A549 (cell line): ENCODE data around the gene GLRA3. TPM values are rescaled to one million over a fixed set of nuclear protein-coding genes. Genes with fewer than 3 reads are reported as not detected.

ENCODE experiments used
- ATAC-seq, 2 experiments: fragments of 200-7000 bp in 1 of 2; fragments of >200 bp in 1 of 2; cut with Nextera tagmentation in 1 of 2; cut with Tn5 transposase in 1 of 2; 3 replicates each; pipeline versions ENCODE4 v1.8.0 to v1.9.1; 2018 to 2020; ENCODE audit warnings: mild to moderate bottlenecking in 1 of 2, moderate library complexity in 1 of 2
- CTCF ChIA-PET: fragments of 300-600 bp; sonication (Branson Sonifier 250); formaldehyde crosslinking; extraction: SDS; loops from one replicate; lab custom pipeline; 2021; ENCODE audit warnings: antibody characterized with exemption, inconsistent platforms; lab: Yijun Ruan, JAX
- POLR2A ChIA-PET: fragments of 350-600 bp; formaldehyde crosslinking; extraction: SDS; loops from one replicate; lab custom pipeline; 2021; ENCODE audit warnings: antibody characterized with exemption, inconsistent platforms; lab: Yijun Ruan, JAX
- DNase-seq, 2 experiments: peaks; one replicate each; pipeline versions ENCODE4 v3.0.0 to v3.0.0-alpha.2; 2011 to 2016; ENCODE audit warnings: low read depth in 1 of 2, low spot score in 1 of 2
- FAIRE-seq: peaks from 2 replicates; lab custom pipeline; 2011; peaks lifted over from hg19 to GRCh38; lab: Jason Lieb, UNC
- H3K27ac ChIP-seq, 2 experiments: fragments of >200 bp; sonication (Bioruptor Twin); formaldehyde crosslinking; 3 replicates each; pipeline ENCODE4 v1.5.1; 2016 to 2017
- H3K4me1 ChIP-seq: fragments of >200 bp; sonication (Bioruptor Twin); formaldehyde crosslinking; 3 replicates; pipeline ENCODE4 v1.6.1; 2016
- H3K4me2 ChIP-seq: fragments of >200 bp; sonication (Bioruptor Twin); formaldehyde crosslinking; 3 replicates; pipeline ENCODE4 v1.6.1; 2016
- H3K4me3 ChIP-seq: fragments of >200 bp; sonication (Bioruptor Twin); formaldehyde crosslinking; 3 replicates; pipeline ENCODE4 v1.5.1; 2016
- H3K9me3 ChIP-seq: fragments of >200 bp; sonication (Bioruptor Twin); formaldehyde crosslinking; 3 replicates; pipeline ENCODE4 v1.6.1; 2016
- CBX2 ChIP-seq: fragments of 200-600 bp; sonication (generic); IDR thresholded peaks from 2 replicates; pipeline ENCODE4 v1.6.1; 2016; ENCODE audit warnings: low read depth, mild to moderate bottlenecking, borderline replicate concordance
- CEBPB ChIP-seq, 2 experiments: fragments of >200 bp in 1 of 2; sonication (Bioruptor Twin) in 1 of 2; formaldehyde crosslinking in 1 of 2; IDR thresholded peaks; 2 replicates each; pipeline ENCODE4 v1.6.1; 2012 to 2016
- CHD2 ChIP-seq: fragments of 150-350 bp; IDR thresholded peaks from 2 replicates; pipeline ENCODE4 v1.6.1; 2014; ENCODE audit warnings: low read length; ENCODE audit not compliant: partially characterized antibody
- CHD4 ChIP-seq: fragments of 200-600 bp; sonication (generic); IDR thresholded peaks from 2 replicates; pipeline ENCODE4 v1.6.1; 2016; ENCODE audit warnings: antibody characterized with exemption, mild to moderate bottlenecking, borderline replicate concordance
- EHF ChIP-seq: fragments of 250-450 bp; sonication (Bioruptor Pico); IDR thresholded peaks from 2 replicates; pipeline ENCODE4 v1.5.0; 2020; ENCODE audit warnings: mild to moderate bottlenecking
- EHMT2 ChIP-seq: fragments of 200-600 bp; sonication (generic); IDR thresholded peaks from 2 replicates; pipeline ENCODE4 v1.6.1; 2016; ENCODE audit warnings: antibody characterized with exemption, low read depth, mild to moderate bottlenecking, moderate library complexity
- ELK1 ChIP-seq: fragments of 150-350 bp; IDR thresholded peaks from 2 replicates; pipeline ENCODE4 v1.6.1; 2014; ENCODE audit warnings: low read depth, mild to moderate bottlenecking, low read length
- EP300 ChIP-seq, 2 experiments: fragments of >200 bp; sonication (Bioruptor Twin); formaldehyde crosslinking; IDR thresholded peaks; 2 replicates in 1 of 2; 3 replicates in 1 of 2; pipeline ENCODE4 v1.6.1; 2016 to 2017
- ESRRA ChIP-seq: fragments of 150-350 bp; IDR thresholded peaks from 2 replicates; pipeline ENCODE4 v1.6.1; 2014; ENCODE audit warnings: mild to moderate bottlenecking, low read length, borderline replicate concordance
- FOSB ChIP-seq: fragments of 250-450 bp; sonication (Bioruptor Pico); IDR thresholded peaks from 2 replicates; pipeline ENCODE4 v1.5.0; 2020; ENCODE audit warnings: mild to moderate bottlenecking, moderate library complexity
- FOSL2 ChIP-seq, 2 experiments: fragments of 450-650 bp in 1 of 2; fragments of >200 bp in 1 of 2; sonication (Bioruptor Twin) in 1 of 2; formaldehyde crosslinking; IDR thresholded peaks; 2 replicates each; pipeline versions ENCODE4 v1.5.0 to v1.6.1; 2016 to 2020; ENCODE audit warnings: mild to moderate bottlenecking in 1 of 2, moderate library complexity in 1 of 2
- GATA3 ChIP-seq: IDR thresholded peaks from 2 replicates; pipeline ENCODE4 v1.6.1; 2012; ENCODE audit warnings: borderline replicate concordance
- HEYL ChIP-seq: fragments of 250-450 bp; sonication (Bioruptor Pico); IDR thresholded peaks from 2 replicates; pipeline ENCODE4 v1.8.0; 2021; ENCODE audit warnings: mild to moderate bottlenecking, moderate library complexity
- HOXA7 ChIP-seq: fragments of 250-450 bp; sonication (Bioruptor Pico); IDR thresholded peaks from 2 replicates; pipeline ENCODE4 v1.5.0; 2020; ENCODE audit warnings: mild to moderate bottlenecking, moderate library complexity
- HOXB13 ChIP-seq: fragments of 250-450 bp; sonication (Bioruptor Pico); IDR thresholded peaks from 2 replicates; pipeline ENCODE4 v1.5.0; 2020; ENCODE audit warnings: low read depth, mild to moderate bottlenecking, moderate library complexity
- JUN ChIP-seq, 2 experiments: fragments of >200 bp; sonication (Bioruptor Twin); formaldehyde crosslinking; IDR thresholded peaks; 2 replicates in 1 of 2; 3 replicates in 1 of 2; pipeline ENCODE4 v1.6.1; 2016 to 2017
- JUNB ChIP-seq: fragments of >200 bp; sonication (Bioruptor Twin); formaldehyde crosslinking; IDR thresholded peaks from 2 replicates; pipeline ENCODE4 v1.6.1; 2016
- KDM1A ChIP-seq: fragments of 200-600 bp; sonication (generic); IDR thresholded peaks from 2 replicates; pipeline ENCODE4 v1.6.1; 2016; ENCODE audit warnings: low read depth, mild to moderate bottlenecking
- MAFK ChIP-seq: fragments of 450-650 bp; IDR thresholded peaks from 2 replicates; pipeline ENCODE4 v1.6.1; 2014; ENCODE audit not compliant: partially characterized antibody
- MAX ChIP-seq: IDR thresholded peaks from 2 replicates; pipeline ENCODE4 v1.6.1; 2012
- MAZ ChIP-seq: fragments of 150-350 bp; IDR thresholded peaks from 2 replicates; pipeline ENCODE4 v1.6.1; 2014; ENCODE audit warnings: antibody characterized with exemption, low read depth, low read length, borderline replicate concordance
- MYC ChIP-seq: IDR thresholded peaks from 2 replicates; pipeline ENCODE4 v1.6.1; 2012; ENCODE audit warnings: mild to moderate bottlenecking, inconsistent platforms, low read length, improper control_type of control experiment, borderline replicate concordance
- NFE2L2 ChIP-seq: fragments of 150-350 bp; conservative IDR thresholded peaks from 2 replicates; pipeline ENCODE4 v1.6.1; 2014; ENCODE audit warnings: low read length
- NR3C1 ChIP-seq: fragments of >200 bp; sonication (Bioruptor Twin); formaldehyde crosslinking; IDR thresholded peaks from 3 replicates; pipeline ENCODE4 v1.6.1; 2017
- RCOR1 ChIP-seq: fragments of 150-350 bp; IDR thresholded peaks from 2 replicates; pipeline ENCODE4 v1.6.1; 2014; ENCODE audit warnings: antibody characterized with exemption, low read length, low read depth
- SMC3 ChIP-seq: fragments of >200 bp; sonication (Bioruptor Twin); formaldehyde crosslinking; IDR thresholded peaks from 3 replicates; pipeline ENCODE4 v1.6.1; 2018; ENCODE audit warnings: inconsistent platforms
- TFCP2L1 ChIP-seq: fragments of 250-450 bp; sonication (Bioruptor Pico); IDR thresholded peaks from 2 replicates; pipeline ENCODE4 v1.5.0; 2021; ENCODE audit warnings: mild to moderate bottlenecking
- ZFP36 ChIP-seq: fragments of 450-650 bp; IDR thresholded peaks from 2 replicates; pipeline ENCODE4 v1.6.1; 2014; ENCODE audit warnings: borderline replicate concordance; ENCODE audit not compliant: partially characterized antibody
- ZNF302 ChIP-seq: fragments of 250-450 bp; sonication (Bioruptor Pico); IDR thresholded peaks from 2 replicates; pipeline ENCODE4 v1.9.0; 2021; ENCODE audit warnings: inconsistent platforms, mild to moderate bottlenecking, moderate library complexity
- WGBS: methylation state at CpG from one replicate; pipeline ENCODE4 v1.1.6; 2017; ENCODE audit errors: missing lambda C conversion rate; 5-methylcytosine and 5-hydroxymethylcytosine counted together
- polyA plus RNA-seq, 4 experiments: library from polyadenylated mRNA; depleted of rRNA in 3 of 4; stranded (reverse); fragments of >200 nt; fragmentation: RNase III in 1 of 4; extraction: RNeasy Plus Mini Kit Qiagen cat#74134 plus additional on column Dnase treatment in 1 of 4; gene quantifications; 2 replicates in 3 of 4; 3 replicates in 1 of 4; pipeline ENCODE4 v1.2.3, GENCODE V29; 2011 to 2017
- TF ChIP-seq, protein P1 (sequence below): IDR thresholded peaks from 2 replicates; pipeline ENCODE4 v1.6.1; 2012; ENCODE audit warnings: low read depth, borderline replicate concordance
- TF ChIP-seq, protein P2 (sequence below): fragments of 200-600 bp; sonication (generic); IDR thresholded peaks from 2 replicates; pipeline ENCODE4 v1.6.1; 2016; ENCODE audit warnings: antibody characterized with exemption, mild to moderate bottlenecking, moderate library complexity

GLRA3 gene
- polyA plus RNA-seq, 2 of the 4 experiments (the other 2 are of a cell fraction), result 0.01 to 0.04 TPM

GRCh38 chr4:174864031-174864430 is 35.0 kb upstream of the GLRA3 start:
- DNase-seq (no peak), FAIRE-seq (no peak), ATAC-seq (no peak)
- ChIA-PET CTCF (no interaction called here), POLR2A (no interaction called here)
- no peak overlapping the region for H3K4me3 ChIP-seq
- no peaks in the 10 kb centered on the region for H3K4me1 ChIP-seq
- no peak overlapping the region for H3K4me2 ChIP-seq
- no peak overlapping the region for H3K27ac ChIP-seq
- TF ChIP-seq ESRRA, result no peak
- no peak for TF ChIP-seq ELK1
- no peak for TF ChIP-seq GATA3
- no peak for TF ChIP-seq EHMT2
- no peak for TF ChIP-seq HOXA7
- no peak for TF ChIP-seq CBX2
- no peak for TF ChIP-seq MAX
- no peak for TF ChIP-seq NR3C1
- no peak for TF ChIP-seq CHD2
- TF ChIP-seq CEBPB (IDR thresholded peaks at IDR 0.05), result no peak
- no peak for TF ChIP-seq HOXB13 (CRISPR knock-in tag)
- no peak for TF ChIP-seq TFCP2L1 (CRISPR knock-in tag)
- TF ChIP-seq MYC, result no peak
- no peak for TF ChIP-seq ZNF302 (CRISPR knock-in tag)
- TF ChIP-seq MAZ, result no peak
- TF ChIP-seq, all 56 proteins: peak for 0
- H3K9me3 ChIP-seq, result no peaks in the 10 kb centered on the region
- 58% methylated on average over 2 of the region's 2 CpGs for WGBS

DNA sequence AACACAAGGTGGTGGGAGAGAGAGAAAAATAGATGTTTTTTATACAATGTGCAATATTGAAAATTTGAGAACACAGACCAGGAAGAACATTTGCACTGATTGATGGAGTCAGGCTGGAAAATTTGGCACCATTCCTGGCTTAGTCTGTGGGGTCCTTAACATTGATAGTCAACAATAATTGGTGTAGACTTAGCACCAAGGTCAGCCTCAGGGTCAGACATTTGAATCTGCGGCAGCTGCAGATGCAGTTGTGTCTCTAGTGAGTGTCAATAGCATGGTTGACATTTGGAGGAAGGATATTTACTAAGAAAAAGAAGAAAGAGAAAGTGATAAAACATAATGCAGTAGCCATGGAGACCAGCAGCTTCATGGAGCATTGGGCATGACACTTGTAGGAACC is 31.5 kb upstream of the GLRA3 start:
- no peak for FAIRE-seq

GRCh38 chr4:174859904-174860303 is 30.9 kb upstream of the GLRA3 start:
- Histone ChIP-seq H3K27ac (no peak overlapping the region), H3K4me1 (no peaks in the 10 kb centered on the region), H3K9me3 (no peaks in the 10 kb centered on the region), H3K4me2 (no peak overlapping the region), H3K4me3 (no peak overlapping the region)
- ATAC-seq (no peak), DNase-seq (no peak), FAIRE-seq (no peak)
- TF ChIP-seq RCOR1 (no peak), SMC3 (no peak), EP300 (IDR thresholded peaks at IDR 0.05) (no peak), JUNB (no peak), NFE2L2 (no peak), KDM1A (no peak), HEYL (CRISPR knock-in tag) (no peak), MYC (no peak), FOSL2 (IDR thresholded peaks at IDR 0.05) (no peak), FOSL2 (CRISPR knock-in tag; IDR thresholded peaks at IDR 0.05) (no peak), ZFP36 (no peak), CHD4 (no peak), EHF (CRISPR knock-in tag) (no peak), JUN (IDR thresholded peaks at IDR 0.05) (no peak), ELK1 (no peak)
- TF ChIP-seq, protein P1, sequence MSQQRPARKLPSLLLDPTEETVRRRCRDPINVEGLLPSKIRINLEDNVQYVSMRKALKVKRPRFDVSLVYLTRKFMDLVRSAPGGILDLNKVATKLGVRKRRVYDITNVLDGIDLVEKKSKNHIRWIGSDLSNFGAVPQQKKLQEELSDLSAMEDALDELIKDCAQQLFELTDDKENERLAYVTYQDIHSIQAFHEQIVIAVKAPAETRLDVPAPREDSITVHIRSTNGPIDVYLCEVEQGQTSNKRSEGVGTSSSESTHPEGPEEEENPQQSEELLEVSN, result no peak
- TF ChIP-seq, protein P2, sequence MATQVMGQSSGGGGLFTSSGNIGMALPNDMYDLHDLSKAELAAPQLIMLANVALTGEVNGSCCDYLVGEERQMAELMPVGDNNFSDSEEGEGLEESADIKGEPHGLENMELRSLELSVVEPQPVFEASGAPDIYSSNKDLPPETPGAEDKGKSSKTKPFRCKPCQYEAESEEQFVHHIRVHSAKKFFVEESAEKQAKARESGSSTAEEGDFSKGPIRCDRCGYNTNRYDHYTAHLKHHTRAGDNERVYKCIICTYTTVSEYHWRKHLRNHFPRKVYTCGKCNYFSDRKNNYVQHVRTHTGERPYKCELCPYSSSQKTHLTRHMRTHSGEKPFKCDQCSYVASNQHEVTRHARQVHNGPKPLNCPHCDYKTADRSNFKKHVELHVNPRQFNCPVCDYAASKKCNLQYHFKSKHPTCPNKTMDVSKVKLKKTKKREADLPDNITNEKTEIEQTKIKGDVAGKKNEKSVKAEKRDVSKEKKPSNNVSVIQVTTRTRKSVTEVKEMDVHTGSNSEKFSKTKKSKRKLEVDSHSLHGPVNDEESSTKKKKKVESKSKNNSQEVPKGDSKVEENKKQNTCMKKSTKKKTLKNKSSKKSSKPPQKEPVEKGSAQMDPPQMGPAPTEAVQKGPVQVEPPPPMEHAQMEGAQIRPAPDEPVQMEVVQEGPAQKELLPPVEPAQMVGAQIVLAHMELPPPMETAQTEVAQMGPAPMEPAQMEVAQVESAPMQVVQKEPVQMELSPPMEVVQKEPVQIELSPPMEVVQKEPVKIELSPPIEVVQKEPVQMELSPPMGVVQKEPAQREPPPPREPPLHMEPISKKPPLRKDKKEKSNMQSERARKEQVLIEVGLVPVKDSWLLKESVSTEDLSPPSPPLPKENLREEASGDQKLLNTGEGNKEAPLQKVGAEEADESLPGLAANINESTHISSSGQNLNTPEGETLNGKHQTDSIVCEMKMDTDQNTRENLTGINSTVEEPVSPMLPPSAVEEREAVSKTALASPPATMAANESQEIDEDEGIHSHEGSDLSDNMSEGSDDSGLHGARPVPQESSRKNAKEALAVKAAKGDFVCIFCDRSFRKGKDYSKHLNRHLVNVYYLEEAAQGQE, result no peak
- ChIA-PET CTCF (no interaction called here), POLR2A (no interaction called here)
- whole genome bisulfite sequencing, result 4% methylated on average over 2 of the region's 2 CpGs

More for the DNA sequence above, 31.5 kb upstream of the GLRA3 start:
- CTCF ChIA-PET, result no interaction called here
- TF ChIP-seq HOXB13 (CRISPR knock-in tag), result no peak
- no peak for TF ChIP-seq MAZ
- no peak for TF ChIP-seq FOSB (CRISPR knock-in tag)
- no peak for TF ChIP-seq MAFK
- DNase-seq, result no peak
- Histone ChIP-seq H3K4me1 (no peaks in the 10 kb centered on the region), H3K4me3 (no peak overlapping the region), H3K4me2 (no peak overlapping the region), H3K9me3 (no peaks in the 10 kb centered on the region), H3K27ac (no peak overlapping the region)
- POLR2A ChIA-PET, result no interaction called here
- 93% methylated on average over 1 of the region's 1 CpG for WGBS
- ATAC-seq, result no peak
